HL-60 (cell line): Measurements from ENCODE around the gene MPV17L2.

ENCODE experiments used
- POLR2AphosphoS5 ChIP-seq: IDR thresholded peaks from 2 replicates; pipeline ENCODE4 v1.6.1; 2012; ENCODE audit warnings: low read depth
- SPI1 ChIP-seq: IDR thresholded peaks from 2 replicates; pipeline ENCODE4 v1.6.1; 2012; ENCODE audit warnings: low read depth, mild to moderate bottlenecking, borderline replicate concordance
- TF ChIP-seq, protein P1 (sequence below): IDR thresholded peaks from one replicate; pipeline ENCODE4 v1.5.1; 2011; ENCODE audit warnings: low read length, control low read depth, inconsistent platforms; ENCODE audit not compliant: insufficient read depth

GRCh38 chr19:18203408-18203862 lies 10.4 kb downstream of the MPV17L2 start:
- TF ChIP-seq, protein P1, sequence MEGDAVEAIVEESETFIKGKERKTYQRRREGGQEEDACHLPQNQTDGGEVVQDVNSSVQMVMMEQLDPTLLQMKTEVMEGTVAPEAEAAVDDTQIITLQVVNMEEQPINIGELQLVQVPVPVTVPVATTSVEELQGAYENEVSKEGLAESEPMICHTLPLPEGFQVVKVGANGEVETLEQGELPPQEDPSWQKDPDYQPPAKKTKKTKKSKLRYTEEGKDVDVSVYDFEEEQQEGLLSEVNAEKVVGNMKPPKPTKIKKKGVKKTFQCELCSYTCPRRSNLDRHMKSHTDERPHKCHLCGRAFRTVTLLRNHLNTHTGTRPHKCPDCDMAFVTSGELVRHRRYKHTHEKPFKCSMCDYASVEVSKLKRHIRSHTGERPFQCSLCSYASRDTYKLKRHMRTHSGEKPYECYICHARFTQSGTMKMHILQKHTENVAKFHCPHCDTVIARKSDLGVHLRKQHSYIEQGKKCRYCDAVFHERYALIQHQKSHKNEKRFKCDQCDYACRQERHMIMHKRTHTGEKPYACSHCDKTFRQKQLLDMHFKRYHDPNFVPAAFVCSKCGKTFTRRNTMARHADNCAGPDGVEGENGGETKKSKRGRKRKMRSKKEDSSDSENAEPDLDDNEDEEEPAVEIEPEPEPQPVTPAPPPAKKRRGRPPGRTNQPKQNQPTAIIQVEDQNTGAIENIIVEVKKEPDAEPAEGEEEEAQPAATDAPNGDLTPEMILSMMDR, result no peak
- TF ChIP-seq POLR2AphosphoS5 (no peak), SPI1 (no peak)
